ENCODE measurements around the gene ERP44.

The ERP44 gene

GRCh38 chr9:99936947-99937587, 161.7 kb downstream of the ERP44 start:
- TF ChIP-seq, protein P1, sequence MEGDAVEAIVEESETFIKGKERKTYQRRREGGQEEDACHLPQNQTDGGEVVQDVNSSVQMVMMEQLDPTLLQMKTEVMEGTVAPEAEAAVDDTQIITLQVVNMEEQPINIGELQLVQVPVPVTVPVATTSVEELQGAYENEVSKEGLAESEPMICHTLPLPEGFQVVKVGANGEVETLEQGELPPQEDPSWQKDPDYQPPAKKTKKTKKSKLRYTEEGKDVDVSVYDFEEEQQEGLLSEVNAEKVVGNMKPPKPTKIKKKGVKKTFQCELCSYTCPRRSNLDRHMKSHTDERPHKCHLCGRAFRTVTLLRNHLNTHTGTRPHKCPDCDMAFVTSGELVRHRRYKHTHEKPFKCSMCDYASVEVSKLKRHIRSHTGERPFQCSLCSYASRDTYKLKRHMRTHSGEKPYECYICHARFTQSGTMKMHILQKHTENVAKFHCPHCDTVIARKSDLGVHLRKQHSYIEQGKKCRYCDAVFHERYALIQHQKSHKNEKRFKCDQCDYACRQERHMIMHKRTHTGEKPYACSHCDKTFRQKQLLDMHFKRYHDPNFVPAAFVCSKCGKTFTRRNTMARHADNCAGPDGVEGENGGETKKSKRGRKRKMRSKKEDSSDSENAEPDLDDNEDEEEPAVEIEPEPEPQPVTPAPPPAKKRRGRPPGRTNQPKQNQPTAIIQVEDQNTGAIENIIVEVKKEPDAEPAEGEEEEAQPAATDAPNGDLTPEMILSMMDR (IDR thresholded peaks at IDR 0.05; ENCODE audit: low read depth, low read length): no peak
- H3K4me3 ChIP-seq (ENCODE audit: low read depth, low read length): no peak overlapping the region

DNA sequence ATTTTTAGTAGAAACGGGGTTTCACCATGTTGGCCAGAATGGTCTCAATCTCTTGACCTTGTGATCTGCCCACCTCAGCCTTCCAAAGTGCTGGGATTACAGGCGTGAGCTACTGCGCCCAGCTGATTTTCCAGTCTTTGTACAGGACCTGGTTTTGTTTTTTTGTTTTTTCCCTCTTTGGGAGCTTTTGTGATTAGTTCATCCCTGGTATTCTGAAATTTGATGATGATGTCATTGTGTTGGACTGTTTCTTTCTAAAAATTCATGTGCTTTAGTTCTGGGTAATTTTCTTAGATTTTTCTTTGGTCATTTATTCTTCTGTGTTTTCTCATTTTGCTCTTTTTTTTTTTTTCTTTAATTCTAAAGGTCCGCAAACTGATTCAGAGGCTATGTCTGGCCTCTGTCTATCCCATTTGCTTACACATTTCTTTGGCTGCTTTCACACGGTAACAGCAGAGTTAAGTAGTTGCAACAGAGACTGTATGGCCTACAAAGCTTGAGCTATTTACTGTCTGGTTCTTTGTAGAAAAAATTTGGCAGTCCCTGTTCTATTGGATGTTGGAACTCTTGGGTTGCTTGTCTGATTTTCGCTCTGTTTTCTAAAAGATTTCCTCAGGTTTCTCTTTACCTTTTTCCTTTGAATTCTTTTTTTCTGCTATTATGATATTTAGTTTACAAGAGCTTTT, 167.5 kb downstream of the ERP44 start:
- H3K4me3 ChIP-seq (ENCODE audit: low read depth, low read length): no peak overlapping the region
- TF ChIP-seq, protein P1 (IDR thresholded peaks at IDR 0.05; ENCODE audit: low read depth, low read length): no peak

DNA sequence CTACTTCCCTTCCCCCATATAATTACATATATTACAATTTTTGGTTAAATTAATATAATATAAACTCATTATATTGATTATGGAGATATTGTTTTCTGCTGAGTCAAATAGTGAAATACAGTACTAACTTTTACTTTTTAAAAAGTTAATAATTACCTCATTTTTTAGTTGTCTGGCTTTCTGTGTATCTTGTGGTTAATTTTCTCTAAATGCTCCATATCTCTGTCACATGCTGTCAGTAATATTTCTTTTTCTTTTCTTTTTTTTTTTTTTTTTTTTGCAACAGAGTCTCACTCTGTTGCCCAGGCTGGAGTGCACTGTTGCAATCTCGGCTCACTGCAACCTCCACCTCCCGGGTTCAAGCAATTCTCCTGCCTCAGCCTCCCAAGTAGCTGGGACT, 169.1 kb downstream of the ERP44 start:
- TF ChIP-seq, protein P1 (IDR thresholded peaks at IDR 0.05; ENCODE audit: low read depth, low read length): no peak
- no peak overlapping the region for H3K4me3 ChIP-seq (ENCODE audit: low read depth, low read length)
